GM23338 (cell line): ENCODE measurements around the gene ZDHHC7. TPM values are rescaled to one million over a fixed set of nuclear protein-coding genes. Genes with fewer than 3 reads are reported as not detected.

ENCODE experiments used
- ATAC-seq: fragments of 200-7000 bp; cut with Tn5 transposase; 3 replicates; pipeline ENCODE4 v1.9.1; 2020
- DNase-seq: peaks from one replicate; pipeline ENCODE4 v3.0.0-alpha.2; 2015; ENCODE audit warnings: low spot score
- H2AFZ ChIP-seq: fragments of 200-600 bp; sonication (generic); 2 replicates; pipeline ENCODE4 v1.8.0; 2016; ENCODE audit warnings: antibody characterized with exemption, mild to moderate bottlenecking, moderate library complexity
- H3F3A ChIP-seq: fragments of 200-600 bp; sonication (generic); replicated peaks from 2 replicates; pipeline ENCODE4 v1.8.0; 2017; ENCODE audit warnings: antibody characterized with exemption, mixed run types, low read depth
- H3K27ac ChIP-seq: fragments of 200-600 bp; sonication (generic); 2 replicates; pipeline ENCODE4 v1.6.1; 2016; ENCODE audit warnings: low read depth
- H3K27me3 ChIP-seq: fragments of 200-600 bp; sonication (generic); 2 replicates; pipeline ENCODE4 v1.8.0; 2016; ENCODE audit warnings: mild to moderate bottlenecking, mixed run types, moderate library complexity; ENCODE audit not compliant: insufficient read depth
- H3K36me3 ChIP-seq: fragments of 200-600 bp; sonication (generic); 2 replicates; pipeline ENCODE4 v1.8.0; 2016; ENCODE audit warnings: mild to moderate bottlenecking; ENCODE audit not compliant: insufficient read depth
- H3K4me1 ChIP-seq: fragments of 200-600 bp; sonication (generic); 2 replicates; pipeline ENCODE4 v1.8.0; 2016; ENCODE audit warnings: mild to moderate bottlenecking, moderate library complexity; ENCODE audit not compliant: insufficient read depth
- H3K4me2 ChIP-seq: fragments of 200-600 bp; sonication (generic); 2 replicates; pipeline ENCODE4 v1.7.1; 2017; ENCODE audit warnings: mixed run types
- H3K4me3 ChIP-seq: fragments of 200-600 bp; sonication (generic); 2 replicates; pipeline ENCODE4 v1.6.1; 2016; ENCODE audit warnings: mixed run types
- H3K79me2 ChIP-seq: fragments of 200-600 bp; sonication (generic); replicated peaks from 2 replicates; pipeline ENCODE4 v1.8.0; 2017; ENCODE audit warnings: mild to moderate bottlenecking; ENCODE audit not compliant: insufficient read depth
- H3K9me2 ChIP-seq: fragments of 200-600 bp; sonication (generic); 2 replicates; pipeline ENCODE4 v1.8.0; 2017; ENCODE audit not compliant: insufficient read depth
- H4K20me1 ChIP-seq: fragments of 200-600 bp; sonication (generic); replicated peaks from 2 replicates; pipeline ENCODE4 v1.8.0; 2017; ENCODE audit warnings: mild to moderate bottlenecking; ENCODE audit not compliant: insufficient read depth
- H3K27ac Mint-ChIP-seq: 2 replicates; pipeline ENCODE4 v1.8.0; 2020; ENCODE audit warnings: inconsistent platforms, mild to moderate bottlenecking, moderate library complexity, mixed read lengths
- H3K27me3 Mint-ChIP-seq: 3 replicates; pipeline ENCODE4 v1.8.0; 2022; ENCODE audit warnings: low read depth, mild to moderate bottlenecking, moderate library complexity, mixed read lengths, inconsistent platforms; ENCODE audit not compliant: insufficient read depth, poor library complexity
- H3K36me3 Mint-ChIP-seq: 3 replicates; pipeline ENCODE4 v1.8.0; 2021; ENCODE audit warnings: low read depth, mild to moderate bottlenecking, inconsistent platforms, moderate library complexity, mixed read lengths
- H3K4me1 Mint-ChIP-seq: 3 replicates; pipeline ENCODE4 v1.8.0; 2020; ENCODE audit warnings: mild to moderate bottlenecking, inconsistent platforms, mixed read lengths
- H3K4me3 Mint-ChIP-seq: 3 replicates; pipeline ENCODE4 v1.8.0; 2021; ENCODE audit warnings: moderate library complexity, mild to moderate bottlenecking, inconsistent platforms, mixed read lengths
- H3K9me3 Mint-ChIP-seq: 3 replicates; pipeline ENCODE4 v1.8.0; 2020; ENCODE audit warnings: moderate library complexity, mild to moderate bottlenecking, inconsistent platforms, mixed read lengths
- CREB1 ChIP-seq: fragments of 250-450 bp; sonication (Bioruptor Pico); IDR thresholded peaks from 2 replicates; pipeline ENCODE4 v1.5.0; 2020; ENCODE audit warnings: low read depth, mild to moderate bottlenecking, moderate library complexity
- ETS1 ChIP-seq: IDR thresholded peaks from 2 replicates; pipeline ENCODE4 v1.6.1; 2016; ENCODE audit warnings: antibody characterized with exemption
- EZH2 ChIP-seq: fragments of 200-600 bp; sonication (generic); IDR thresholded peaks from one replicate; pipeline ENCODE4 v1.8.0; 2017; ENCODE audit warnings: antibody characterized with exemption, mild to moderate bottlenecking, low read depth; ENCODE audit not compliant: unreplicated experiment
- JUNB ChIP-seq: IDR thresholded peaks from one replicate; pipeline ENCODE4 v1.6.1; 2016; ENCODE audit warnings: antibody characterized with exemption; ENCODE audit not compliant: unreplicated experiment
- POLR2AphosphoS5 ChIP-seq: IDR thresholded peaks from 2 replicates; pipeline ENCODE4 v1.6.1; 2016; ENCODE audit warnings: antibody characterized with exemption, low read depth
- REST ChIP-seq: IDR thresholded peaks from one replicate; pipeline ENCODE4 v1.6.1; 2018; ENCODE audit warnings: antibody characterized with exemption; ENCODE audit not compliant: unreplicated experiment
- STAT1 ChIP-seq: IDR thresholded peaks from one replicate; pipeline ENCODE4 v1.6.1; 2016; ENCODE audit warnings: antibody characterized with exemption; ENCODE audit not compliant: unreplicated experiment
- ZNF114 ChIP-seq: fragments of 250-450 bp; sonication (Bioruptor Pico); IDR thresholded peaks from 2 replicates; pipeline ENCODE4 v1.5.0; 2020; ENCODE audit warnings: mild to moderate bottlenecking, moderate library complexity
- ZNF331 ChIP-seq: fragments of 250-450 bp; sonication (Bioruptor Pico); IDR thresholded peaks from 2 replicates; pipeline ENCODE4 v1.5.0; 2020; ENCODE audit warnings: low read depth, mild to moderate bottlenecking, moderate library complexity
- polyA plus RNA-seq: library from polyadenylated mRNA; unstranded; fragments of >200 nt; fragmentation: Nextera tagmentation; extraction: Ambion mirVana; gene quantifications from 2 replicates; pipeline ENCODE4 v1.2.1, GENCODE V29; 2016
- total RNA-seq: library from RNA; depleted of rRNA; stranded (reverse); fragments of >200 nt; shearing (Covaris generic); gene quantifications from 2 replicates; pipeline ENCODE4 v1.2.3, GENCODE V29; 2014
- TF ChIP-seq, protein P1 (sequence below): fragments of 250-450 bp; sonication (Bioruptor Pico); IDR thresholded peaks from 2 replicates; pipeline ENCODE4 v1.5.0; 2020; ENCODE audit warnings: mild to moderate bottlenecking, moderate library complexity

Gene ZDHHC7
- total and polyA plus RNA-seq, 2 experiments from 2014 or later, result 13.1 to 46.1 TPM

GRCh38 chr16:85006639-85007038 is 4.7 kb downstream of the ZDHHC7 start:
- H3K27me3 ChIP-seq, result no peaks in the 10 kb centered on the region
- ATAC-seq (no peak), DNase-seq (no peak)
- no peaks in the 10 kb centered on the region; the same call in 2 of the 3 replicates for H3K9me3 Mint-ChIP-seq
- H3K27me3 Mint-ChIP-seq, result peaks cover 8% of the 10 kb centered on the region
- H3K4me2 ChIP-seq, result no peak overlapping the region
- H2AFZ ChIP-seq, result no peak overlapping the region
- no peak overlapping the region for H3K27ac ChIP-seq
- H3K79me2 ChIP-seq, result peaks cover 90% of the 10 kb centered on the region
- H3K4me1 Mint-ChIP-seq, result peaks cover 40% of the 10 kb centered on the region
- peaks cover 8% of the 10 kb centered on the region; the same call in 1 of the 2 replicates for H3F3A ChIP-seq
- no peak overlapping the region for H3K4me3 Mint-ChIP-seq
- H3K27ac Mint-ChIP-seq, result no peak overlapping the region
- no peaks in the 10 kb centered on the region for H3K9me2 ChIP-seq
- H4K20me1 ChIP-seq, result peaks cover 33% of the 10 kb centered on the region
- H3K36me3 ChIP-seq, result no peaks in the 10 kb centered on the region
- no peaks in the 10 kb centered on the region for H3K36me3 Mint-ChIP-seq
- TF ChIP-seq POLR2AphosphoS5, result no peak
- no peak for TF ChIP-seq CREB1
- no peak overlapping the region for H3K4me3 ChIP-seq
- H3K4me1 ChIP-seq, result peaks cover 7% of the 10 kb centered on the region; the same call in 1 of the 2 replicates

DNA sequence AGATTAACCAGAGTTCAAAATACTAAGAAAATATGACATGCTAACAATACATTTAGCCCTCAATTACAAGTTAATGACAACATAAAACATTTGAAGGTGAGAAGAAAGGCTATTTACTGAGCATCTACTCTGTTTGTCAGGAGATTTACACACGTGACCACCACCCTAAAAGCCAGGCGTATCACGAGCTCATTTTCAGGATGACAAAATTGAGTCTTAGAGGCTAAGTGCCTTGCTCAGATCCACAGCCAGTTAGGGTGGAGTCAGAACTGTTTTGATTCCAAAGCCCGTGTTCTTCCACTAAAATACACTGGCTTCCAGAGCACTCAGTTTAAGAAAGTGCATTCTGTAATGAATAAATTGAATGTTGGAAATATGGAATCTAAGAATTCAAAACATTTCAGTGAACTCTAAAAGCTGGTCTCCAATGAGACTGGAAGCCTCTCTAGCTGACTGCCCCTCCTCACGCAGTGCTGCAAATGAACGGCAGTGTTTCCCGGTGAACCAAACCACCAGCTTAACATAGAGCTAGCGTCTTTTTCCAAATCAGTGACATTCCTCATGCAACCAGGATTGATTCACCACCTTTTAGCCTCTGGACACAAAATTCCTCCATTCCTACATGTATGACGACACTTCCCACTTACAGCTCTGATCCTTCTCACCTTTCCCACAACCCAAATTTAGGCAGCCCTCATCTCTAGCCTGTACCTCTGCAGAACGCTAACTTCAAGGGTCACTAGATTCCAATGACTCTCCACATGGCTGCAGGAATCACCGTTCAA is 5.9 kb downstream of the ZDHHC7 start:
- Mint-ChIP-seq H3K36me3 (no peaks in the 10 kb centered on the region), H3K27ac (no peak overlapping the region), H3K4me3 (no peak overlapping the region), H3K9me3 (no peaks in the 10 kb centered on the region), H3K4me1 (peaks cover 39% of the 10 kb centered on the region), H3K27me3 (peaks cover 6% of the 10 kb centered on the region)
- H3K27me3 ChIP-seq, result no peaks in the 10 kb centered on the region
- H3K4me3 ChIP-seq, result no peak overlapping the region
- H3K4me2 ChIP-seq, result no peak overlapping the region
- H3K27ac ChIP-seq, result no peak overlapping the region
- H4K20me1 ChIP-seq, result peaks cover 40% of the 10 kb centered on the region
- ATAC-seq (no peak), DNase-seq (no peak)
- no peaks in the 10 kb centered on the region for H3K36me3 ChIP-seq
- 0 out of 2 replicates have a peak, but pooled peaks cover 5% of the 10 kb centered on the region for H3F3A ChIP-seq
- H3K9me2 ChIP-seq, result no peaks in the 10 kb centered on the region
- no peak overlapping the region for H2AFZ ChIP-seq
- peaks cover 97% of the 10 kb centered on the region for H3K79me2 ChIP-seq
- H3K4me1 ChIP-seq, result peaks cover 5% of the 10 kb centered on the region; the same call in 1 of the 2 replicates
- no peak for TF ChIP-seq JUNB
- no peak for TF ChIP-seq REST
- TF ChIP-seq, protein P1, sequence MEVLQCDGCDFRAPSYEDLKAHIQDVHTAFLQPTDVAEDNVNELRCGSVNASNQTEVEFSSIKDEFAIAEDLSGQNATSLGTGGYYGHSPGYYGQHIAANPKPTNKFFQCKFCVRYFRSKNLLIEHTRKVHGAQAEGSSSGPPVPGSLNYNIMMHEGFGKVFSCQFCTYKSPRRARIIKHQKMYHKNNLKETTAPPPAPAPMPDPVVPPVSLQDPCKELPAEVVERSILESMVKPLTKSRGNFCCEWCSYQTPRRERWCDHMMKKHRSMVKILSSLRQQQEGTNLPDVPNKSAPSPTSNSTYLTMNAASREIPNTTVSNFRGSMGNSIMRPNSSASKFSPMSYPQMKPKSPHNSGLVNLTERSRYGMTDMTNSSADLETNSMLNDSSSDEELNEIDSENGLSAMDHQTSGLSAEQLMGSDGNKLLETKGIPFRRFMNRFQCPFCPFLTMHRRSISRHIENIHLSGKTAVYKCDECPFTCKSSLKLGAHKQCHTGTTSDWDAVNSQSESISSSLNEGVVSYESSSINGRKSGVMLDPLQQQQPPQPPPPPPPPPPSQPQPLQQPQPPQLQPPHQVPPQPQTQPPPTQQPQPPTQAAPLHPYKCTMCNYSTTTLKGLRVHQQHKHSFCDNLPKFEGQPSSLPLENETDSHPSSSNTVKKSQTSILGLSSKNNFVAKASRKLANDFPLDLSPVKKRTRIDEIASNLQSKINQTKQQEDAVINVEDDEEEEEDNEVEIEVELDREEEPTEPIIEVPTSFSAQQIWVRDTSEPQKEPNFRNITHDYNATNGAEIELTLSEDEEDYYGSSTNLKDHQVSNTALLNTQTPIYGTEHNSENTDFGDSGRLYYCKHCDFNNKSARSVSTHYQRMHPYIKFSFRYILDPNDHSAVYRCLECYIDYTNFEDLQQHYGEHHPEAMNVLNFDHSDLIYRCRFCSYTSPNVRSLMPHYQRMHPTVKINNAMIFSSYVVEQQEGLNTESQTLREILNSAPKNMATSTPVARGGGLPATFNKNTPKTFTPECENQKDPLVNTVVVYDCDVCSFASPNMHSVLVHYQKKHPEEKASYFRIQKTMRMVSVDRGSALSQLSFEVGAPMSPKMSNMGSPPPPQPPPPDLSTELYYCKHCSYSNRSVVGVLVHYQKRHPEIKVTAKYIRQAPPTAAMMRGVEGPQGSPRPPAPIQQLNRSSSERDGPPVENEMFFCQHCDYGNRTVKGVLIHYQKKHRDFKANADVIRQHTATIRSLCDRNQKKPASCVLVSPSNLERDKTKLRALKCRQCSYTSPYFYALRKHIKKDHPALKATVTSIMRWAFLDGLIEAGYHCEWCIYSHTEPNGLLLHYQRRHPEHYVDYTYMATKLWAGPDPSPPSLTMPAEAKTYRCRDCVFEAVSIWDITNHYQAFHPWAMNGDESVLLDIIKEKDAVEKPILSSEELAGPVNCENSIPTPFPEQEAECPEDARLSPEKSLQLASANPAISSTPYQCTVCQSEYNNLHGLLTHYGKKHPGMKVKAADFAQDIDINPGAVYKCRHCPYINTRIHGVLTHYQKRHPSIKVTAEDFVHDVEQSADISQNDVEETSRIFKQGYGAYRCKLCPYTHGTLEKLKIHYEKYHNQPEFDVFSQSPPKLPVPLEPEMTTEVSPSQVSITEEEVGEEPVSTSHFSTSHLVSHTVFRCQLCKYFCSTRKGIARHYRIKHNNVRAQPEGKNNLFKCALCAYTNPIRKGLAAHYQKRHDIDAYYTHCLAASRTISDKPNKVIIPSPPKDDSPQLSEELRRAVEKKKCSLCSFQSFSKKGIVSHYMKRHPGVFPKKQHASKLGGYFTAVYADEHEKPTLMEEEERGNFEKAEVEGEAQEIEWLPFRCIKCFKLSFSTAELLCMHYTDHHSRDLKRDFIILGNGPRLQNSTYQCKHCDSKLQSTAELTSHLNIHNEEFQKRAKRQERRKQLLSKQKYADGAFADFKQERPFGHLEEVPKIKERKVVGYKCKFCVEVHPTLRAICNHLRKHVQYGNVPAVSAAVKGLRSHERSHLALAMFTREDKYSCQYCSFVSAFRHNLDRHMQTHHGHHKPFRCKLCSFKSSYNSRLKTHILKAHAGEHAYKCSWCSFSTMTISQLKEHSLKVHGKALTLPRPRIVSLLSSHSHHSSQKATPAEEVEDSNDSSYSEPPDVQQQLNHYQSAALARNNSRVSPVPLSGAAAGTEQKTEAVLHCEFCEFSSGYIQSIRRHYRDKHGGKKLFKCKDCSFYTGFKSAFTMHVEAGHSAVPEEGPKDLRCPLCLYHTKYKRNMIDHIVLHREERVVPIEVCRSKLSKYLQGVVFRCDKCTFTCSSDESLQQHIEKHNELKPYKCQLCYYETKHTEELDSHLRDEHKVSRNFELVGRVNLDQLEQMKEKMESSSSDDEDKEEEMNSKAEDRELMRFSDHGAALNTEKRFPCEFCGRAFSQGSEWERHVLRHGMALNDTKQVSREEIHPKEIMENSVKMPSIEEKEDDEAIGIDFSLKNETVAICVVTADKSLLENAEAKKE (CRISPR knock-in tag), result no peak
- no peak for TF ChIP-seq ETS1
- no peak for TF ChIP-seq CREB1
- no peak for TF ChIP-seq POLR2AphosphoS5
- no peak for TF ChIP-seq ZNF331 (CRISPR knock-in tag)
- no peak for TF ChIP-seq STAT1
- no peak for TF ChIP-seq ZNF114
- TF ChIP-seq EZH2, result no peak
